ENCODE data around the gene SRSF6.
"Not testable (repeated sequence)": the region's sequence is repeated elsewhere in the genome, so short reads cannot be mapped to it uniquely, and the experiment has no call there.

The SRSF6 gene

GRCh38 chr20:43457640-43458421, at the start of gene SRSF6:
Gene SRSF6, plus strand, starts transcription at chr20:43457896. Its CDS starts 138 bp downstream, at chr20:43458034.
- peak; percentile 94 for DNase-seq

- no peak for DNase-seq
Measured at GRCh38 chr20:43408848-43409576, 48.7 kb upstream of the SRSF6 start.

- no peak for DNase-seq
Measured at GRCh38 chr20:43409577-43409913, 48.2 kb upstream of the SRSF6 start.

GRCh38 chr20:43415661-43416430, 41.9 kb upstream of the SRSF6 start:
- no peak for DNase-seq

GRCh38 chr20:43416591-43417228, 41.0 kb upstream of the SRSF6 start:
- no peak for DNase-seq

GRCh38 chr20:43420192-43420591, 37.5 kb upstream of the SRSF6 start:
- no peak for DNase-seq

GRCh38 chr20:43420913-43421312, 36.8 kb upstream of the SRSF6 start:
- not testable (repeated sequence) for DNase-seq

- no peak for DNase-seq
Measured at GRCh38 chr20:43426172-43426571, 31.5 kb upstream of the SRSF6 start.

- no peak for DNase-seq
Measured at GRCh38 chr20:43430265-43431133, 27.2 kb upstream of the SRSF6 start.

GRCh38 chr20:43431134-43431519, 26.6 kb upstream of the SRSF6 start:
- DNase-seq = no peak

- no peak for DNase-seq
Measured at GRCh38 chr20:43432498-43432897, 25.2 kb upstream of the SRSF6 start.

- no peak for DNase-seq
Measured at GRCh38 chr20:43433250-43433854, 24.3 kb upstream of the SRSF6 start.

GRCh38 chr20:43434565-43434964, 23.1 kb upstream of the SRSF6 start:
- no peak for DNase-seq

GRCh38 chr20:43438578-43439316, 18.9 kb upstream of the SRSF6 start:
- no peak for DNase-seq

GRCh38 chr20:43440531-43440930, 17.2 kb upstream of the SRSF6 start:
- no peak for DNase-seq

- DNase-seq = no peak
Measured at GRCh38 chr20:43442282-43442880, 15.3 kb upstream of the SRSF6 start.

- DNase-seq = no peak
Measured at GRCh38 chr20:43444107-43444506, 13.6 kb upstream of the SRSF6 start.

- DNase-seq = no peak
Measured at GRCh38 chr20:43446361-43446879, 11.3 kb upstream of the SRSF6 start.

- DNase-seq = not testable (repeated sequence)
Measured at GRCh38 chr20:43448431-43448747, 9.3 kb upstream of the SRSF6 start.
